Measurements from ENCODE around the gene KHK. TPM values are rescaled to one million over a fixed set of nuclear protein-coding genes. Genes with fewer than 3 reads are reported as not detected.

The KHK gene
- total RNA-seq, 1 donor from 2014 or later = 2.6 TPM

Other genes starting within 250 kb of the KHK start
- gene DPYSL5, start 238.6 kb upstream of the KHK start, total RNA-seq = not detected
- gene MAPRE3, start 116.1 kb upstream of the KHK start, total RNA-seq = 29.4 TPM
- 89.6 TPM for gene TMEM214, start 53.8 kb upstream of the KHK start, total RNA-seq
- 22.0 TPM for gene AGBL5, start 35.1 kb upstream of the KHK start, total RNA-seq
- gene OST4, start 15.1 kb upstream of the KHK start, total RNA-seq = 398 TPM
- 65.8 TPM for gene EMILIN1, start 8.2 kb upstream of the KHK start, total RNA-seq
- gene CGREF1, start 32.4 kb downstream of the KHK start, total RNA-seq = 1.9 TPM
- 0.78 TPM for gene ABHD1, start 37.0 kb downstream of the KHK start, total RNA-seq
- 45.6 TPM for gene PREB, start 47.9 kb downstream of the KHK start, total RNA-seq
- not detected for gene PRR30, start 52.6 kb downstream of the KHK start, total RNA-seq
- 0.42 TPM for gene TCF23, start 62.2 kb downstream of the KHK start, total RNA-seq
- gene ATRAID, start 125.3 kb downstream of the KHK start, total RNA-seq = 131 TPM
- gene SLC5A6, start 125.5 kb downstream of the KHK start, total RNA-seq = 42.1 TPM
- 63.6 TPM for gene CAD, start 130.6 kb downstream of the KHK start, total RNA-seq
- not detected for gene SLC30A3, start 176.3 kb downstream of the KHK start, total RNA-seq
- not detected for gene DNAJC5G, start 188.7 kb downstream of the KHK start, total RNA-seq
- gene TRIM54, start 195.7 kb downstream of the KHK start, total RNA-seq = 0.18 TPM
- gene UCN, start 221.7 kb downstream of the KHK start, total RNA-seq = 0.68 TPM
- gene MPV17, start 236.3 kb downstream of the KHK start, total RNA-seq = 77.1 TPM